ENCODE data around the gene STYXL2. TPM values are rescaled to one million over a fixed set of nuclear protein-coding genes. Genes with fewer than 3 reads are reported as not detected.

Gene STYXL2
- total RNA-seq (2014; rRNA removed; shearing (Covaris generic)): 0.08 TPM in 1 of 2 replicates, not detected in the other

DNA sequence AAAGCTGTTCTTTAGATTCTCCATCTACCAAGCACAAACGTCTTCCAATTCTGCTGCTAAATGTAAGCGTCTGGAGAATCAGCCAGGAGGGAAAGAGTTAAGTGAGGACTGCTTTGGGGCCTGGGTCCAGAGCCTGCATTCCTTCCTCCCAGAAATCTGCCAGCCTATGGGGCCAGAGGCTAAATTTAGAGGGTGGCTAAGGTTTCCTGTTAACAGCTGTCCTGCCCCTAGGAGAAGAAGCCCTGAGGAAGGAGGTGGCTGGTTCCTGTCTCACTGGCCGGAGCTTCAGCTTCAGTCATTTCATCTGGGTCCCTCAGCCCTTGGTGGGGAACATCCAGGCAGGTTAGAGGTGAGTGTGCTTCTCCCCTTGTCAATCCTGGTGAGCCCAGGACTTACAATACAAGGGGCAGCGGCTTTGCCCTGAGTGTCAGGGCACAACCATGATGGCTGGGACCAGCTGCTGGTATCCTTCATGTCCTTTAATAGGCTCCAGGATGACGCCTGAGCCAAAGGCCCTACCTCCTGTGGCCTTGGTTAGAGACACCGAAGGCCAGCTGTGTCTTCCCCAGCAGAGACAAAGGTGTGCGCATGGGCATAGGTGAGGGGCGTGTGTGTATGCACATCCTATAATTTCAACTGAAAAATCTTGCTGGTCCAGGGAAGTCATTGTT is at the start of gene STYXL2:
Gene STYXL2 (plus strand): TSS at position 230 of the 671 bp plus-strand sequence. CDS start 775 bp downstream, outside the sequence.

GRCh38 chr1:167090314-167090942 is 3.4 kb upstream of the STYXL2 start, which contains the start of gene GPA33:
Gene GPA33, minus strand, starts transcription at chr1:167090377. Its CDS starts 90 bp downstream, at chr1:167090287.

Other genes starting within 250 kb of the STYXL2 start
- gene TADA1, start 217.8 kb upstream of the STYXL2 start, total RNA-seq (2014; rRNA removed; shearing (Covaris generic)): 13.7 and 14.1 TPM in 2 replicates
- 0.60 and 0.64 TPM in 2 replicates for gene ILDR2, start 118.5 kb upstream of the STYXL2 start, total RNA-seq (2014; rRNA removed; shearing (Covaris generic))
- not detected in 2 replicates for gene MAEL, start 104.8 kb upstream of the STYXL2 start, total RNA-seq (2014; rRNA removed; shearing (Covaris generic))
- not detected in 2 replicates for gene GPA33, start 3.7 kb upstream of the STYXL2 start, total RNA-seq (2014; rRNA removed; shearing (Covaris generic))
- gene POU2F1, start 126.8 kb downstream of the STYXL2 start, total RNA-seq (2014; rRNA removed; shearing (Covaris generic)): 17.2 and 17.5 TPM in 2 replicates